ES-I3 (cell line): Measurements from ENCODE around the gene ZDHHC14.

Source experiments
- H3K36me3 ChIP-seq: 2 replicates; pipeline ENCODE4 v1.6.1; 2013; ENCODE audit warnings: mild to moderate bottlenecking, low read length, control low read depth, moderate library complexity; ENCODE audit not compliant: insufficient read depth
- H3K4me1 ChIP-seq: 2 replicates; pipeline ENCODE4 v1.6.1; 2013; ENCODE audit warnings: mild to moderate bottlenecking, control low read depth, low read length; ENCODE audit not compliant: insufficient read depth
- H3K9ac ChIP-seq: 2 replicates; pipeline ENCODE4 v1.6.1; 2013; ENCODE audit warnings: low read depth, mild to moderate bottlenecking, low read length, moderate library complexity
- H3K9me3 ChIP-seq: 2 replicates; pipeline ENCODE4 v1.6.1; 2013; ENCODE audit warnings: mild to moderate bottlenecking, low read length, moderate library complexity; ENCODE audit not compliant: control insufficient read depth, insufficient read depth

The ZDHHC14 gene

GRCh38 chr6:157434349-157435033 is 53.5 kb downstream of the ZDHHC14 start:
- Histone ChIP-seq H3K4me1 (peaks cover 8% of the 10 kb centered on the region; the same call in 1 of the 2 replicates), H3K36me3 (no peaks in the 10 kb centered on the region), H3K9me3 (no peaks in the 10 kb centered on the region), H3K9ac (no peak overlapping the region)

GRCh38 chr6:157436219-157436943 is 55.4 kb downstream of the ZDHHC14 start:
- no peaks in the 10 kb centered on the region for H3K9me3 ChIP-seq
- H3K4me1 ChIP-seq, result 0 out of 2 replicates have a peak, but pooled peaks cover 8% of the 10 kb centered on the region
- no peaks in the 10 kb centered on the region for H3K36me3 ChIP-seq
- H3K9ac ChIP-seq, result no peak overlapping the region

GRCh38 chr6:157436944-157437336 is 56.0 kb downstream of the ZDHHC14 start:
- no peaks in the 10 kb centered on the region for H3K9me3 ChIP-seq
- H3K9ac ChIP-seq, result no peak overlapping the region
- H3K4me1 ChIP-seq, result 0 out of 2 replicates have a peak, but pooled peaks cover 8% of the 10 kb centered on the region
- H3K36me3 ChIP-seq, result no peaks in the 10 kb centered on the region

GRCh38 chr6:157438611-157439111 is 57.7 kb downstream of the ZDHHC14 start:
- no peak overlapping the region for H3K9ac ChIP-seq
- H3K4me1 ChIP-seq, result 0 out of 2 replicates have a peak, but pooled peaks cover 6% of the 10 kb centered on the region
- H3K9me3 ChIP-seq, result no peaks in the 10 kb centered on the region
- H3K36me3 ChIP-seq, result no peaks in the 10 kb centered on the region

- no peak overlapping the region for H3K9ac ChIP-seq
- 0 out of 2 replicates have a peak, but pooled peaks cover 6% of the 10 kb centered on the region for H3K4me1 ChIP-seq
- no peaks in the 10 kb centered on the region for H3K9me3 ChIP-seq
- H3K36me3 ChIP-seq, result no peaks in the 10 kb centered on the region
Observed at GRCh38 chr6:157440171-157440570, 59.2 kb downstream of the ZDHHC14 start.

GRCh38 chr6:157442291-157442690 is 61.3 kb downstream of the ZDHHC14 start:
- no peaks in the 10 kb centered on the region for H3K36me3 ChIP-seq
- 0 out of 2 replicates have a peak, but pooled peaks cover 4% of the 10 kb centered on the region for H3K4me1 ChIP-seq
- no peaks in the 10 kb centered on the region for H3K9me3 ChIP-seq
- no peak overlapping the region for H3K9ac ChIP-seq

- no peak overlapping the region for H3K9ac ChIP-seq
- H3K4me1 ChIP-seq, result 0 out of 2 replicates have a peak, but pooled peaks cover 2% of the 10 kb centered on the region
- H3K36me3 ChIP-seq, result no peaks in the 10 kb centered on the region
- H3K9me3 ChIP-seq, result no peaks in the 10 kb centered on the region
Observed at GRCh38 chr6:157443066-157443800, 62.2 kb downstream of the ZDHHC14 start.

- H3K9ac ChIP-seq, result no peak overlapping the region
- no peaks in the 10 kb centered on the region for H3K36me3 ChIP-seq
- 0 out of 2 replicates have a peak, but pooled peaks cover 2% of the 10 kb centered on the region for H3K4me1 ChIP-seq
- H3K9me3 ChIP-seq, result no peaks in the 10 kb centered on the region
Observed at GRCh38 chr6:157445277-157446009, 64.5 kb downstream of the ZDHHC14 start.

GRCh38 chr6:157447735-157448134 is 66.7 kb downstream of the ZDHHC14 start:
- Histone ChIP-seq H3K9me3 (no peaks in the 10 kb centered on the region), H3K36me3 (no peaks in the 10 kb centered on the region), H3K4me1 (no peaks in the 10 kb centered on the region), H3K9ac (no peak overlapping the region)

GRCh38 chr6:157449610-157450009 is 68.6 kb downstream of the ZDHHC14 start:
- H3K4me1 ChIP-seq, result no peaks in the 10 kb centered on the region
- no peaks in the 10 kb centered on the region for H3K9me3 ChIP-seq
- H3K9ac ChIP-seq, result no peak overlapping the region
- no peaks in the 10 kb centered on the region for H3K36me3 ChIP-seq

GRCh38 chr6:157450931-157451742 is 70.1 kb downstream of the ZDHHC14 start:
- Histone ChIP-seq H3K9ac (no peak overlapping the region), H3K36me3 (no peaks in the 10 kb centered on the region), H3K4me1 (peaks cover 8% of the 10 kb centered on the region; the same call in 1 of the 2 replicates), H3K9me3 (no peaks in the 10 kb centered on the region)

- Histone ChIP-seq H3K4me1 (peaks cover 8% of the 10 kb centered on the region; the same call in 1 of the 2 replicates), H3K9me3 (no peaks in the 10 kb centered on the region), H3K36me3 (no peaks in the 10 kb centered on the region), H3K9ac (no peak overlapping the region)
Observed at GRCh38 chr6:157452096-157452495, 71.1 kb downstream of the ZDHHC14 start.

GRCh38 chr6:157453131-157453530 is 72.1 kb downstream of the ZDHHC14 start:
- no peaks in the 10 kb centered on the region for H3K36me3 ChIP-seq
- no peak overlapping the region for H3K9ac ChIP-seq

More at GRCh38 chr6:157453131-157453530, 72.1 kb downstream of the ZDHHC14 start:
- H3K4me1 ChIP-seq, result peaks cover 8% of the 10 kb centered on the region; the same call in 1 of the 2 replicates
- no peaks in the 10 kb centered on the region for H3K9me3 ChIP-seq
